HEK293 (cell line): ENCODE measurements around the gene AKR1A1.
A peak's percentile ranks its signal among the peaks of the same experiment; 100 is the strongest.

Source experiments
- CTCF ChIA-PET: fragments of 350-600 bp; formaldehyde crosslinking; extraction: SDS; loops from one replicate; lab custom pipeline; 2021; ENCODE audit warnings: antibody characterized with exemption; lab: Yijun Ruan, JAX
- POLR2A ChIA-PET: fragments of 300-600 bp; formaldehyde crosslinking; extraction: SDS; loops from one replicate; lab custom pipeline; 2020; ENCODE audit warnings: antibody characterized with exemption, inconsistent platforms; lab: Yijun Ruan, JAX
- H3K27ac ChIP-seq: fragments of 200-500 bp; sonication (Bioruptor generic); 2 replicates; pipeline ENCODE4 v1.5.1; 2014; ENCODE audit warnings: low read depth, low read length, control low read depth, inconsistent platforms; ENCODE audit errors: extremely low read depth
- H3K36me3 ChIP-seq, 2 experiments: fragments of 200-500 bp in 1 of 2; sonication (Bioruptor generic) in 1 of 2; 1 replicate in 1 of 2; 2 replicates in 1 of 2; pipeline ENCODE4 v1.5.1; 2014 to 2017; ENCODE audit warnings: inconsistent platforms in 2 of 2, low read length in 2 of 2; ENCODE audit not compliant: control insufficient read depth in 2 of 2, insufficient read depth in 1 of 2
- H3K4me1 ChIP-seq: fragments of 200-500 bp; sonication (Bioruptor generic); 2 replicates; pipeline ENCODE4 v1.5.1; 2014; ENCODE audit warnings: mild to moderate bottlenecking, low read length, inconsistent platforms; ENCODE audit not compliant: control insufficient read depth, insufficient read depth
- H3K4me3 ChIP-seq: 2 replicates; pipeline ENCODE4 v1.5.1; 2011; ENCODE audit warnings: low read depth, mild to moderate bottlenecking, control low read depth, low read length, moderate library complexity
- H3K9me3 ChIP-seq: fragments of 200-500 bp; sonication (Bioruptor generic); 2 replicates; pipeline ENCODE4 v1.5.1; 2014; ENCODE audit warnings: low read depth, low read length, inconsistent platforms; ENCODE audit not compliant: control insufficient read depth, insufficient read depth
- GLI4 ChIP-seq: fragments of 450-650 bp; formaldehyde crosslinking; IDR thresholded peaks from 2 replicates; pipeline ENCODE4 v1.5.1; 2016; ENCODE audit warnings: missing biosample characterization, missing genetic modification characterization
- GLIS2 ChIP-seq: fragments of 450-650 bp; formaldehyde crosslinking; IDR thresholded peaks from 2 replicates; pipeline ENCODE4 v1.5.1; 2016; ENCODE audit warnings: missing biosample characterization, missing genetic modification characterization
- HOXA7 ChIP-seq: sonication (generic); formaldehyde crosslinking; IDR thresholded peaks from 2 replicates; pipeline ENCODE4 v1.8.1; 2022; ENCODE audit warnings: missing genetic modification reagents, borderline replicate concordance
- HOXC10 ChIP-seq: sonication (generic); formaldehyde crosslinking; IDR thresholded peaks from 2 replicates; pipeline ENCODE4 v1.8.1; 2023; ENCODE audit warnings: mild to moderate bottlenecking, missing genetic modification reagents
- SP2 ChIP-seq: fragments of 450-650 bp; formaldehyde crosslinking; IDR thresholded peaks from 2 replicates; pipeline ENCODE4 v1.5.1; 2016; ENCODE audit warnings: missing biosample characterization, missing genetic modification characterization
- SP3 ChIP-seq: fragments of 450-650 bp; formaldehyde crosslinking; IDR thresholded peaks from 2 replicates; pipeline ENCODE4 v1.5.1; 2016; ENCODE audit warnings: missing biosample characterization, missing genetic modification characterization
- WT1 ChIP-seq: fragments of 450-650 bp; formaldehyde crosslinking; IDR thresholded peaks from 2 replicates; pipeline ENCODE4 v1.5.1; 2016; ENCODE audit warnings: missing biosample characterization, missing genetic modification characterization
- YY2 ChIP-seq: fragments of 450-650 bp; formaldehyde crosslinking; IDR thresholded peaks from 2 replicates; pipeline ENCODE4 v1.5.1; 2016; ENCODE audit warnings: missing biosample characterization, missing genetic modification characterization
- ZFP41 ChIP-seq: fragments of 450-650 bp; formaldehyde crosslinking; IDR thresholded peaks from 2 replicates; pipeline ENCODE4 v1.5.1; 2016; ENCODE audit warnings: missing biosample characterization, missing genetic modification characterization, borderline replicate concordance
- ZIC2 ChIP-seq: fragments of 450-650 bp; formaldehyde crosslinking; IDR thresholded peaks from 2 replicates; pipeline ENCODE4 v1.5.1; 2016; ENCODE audit warnings: missing biosample characterization, missing genetic modification characterization
- ZNF169 ChIP-seq: fragments of 450-650 bp; formaldehyde crosslinking; IDR thresholded peaks from 2 replicates; pipeline ENCODE4 v1.5.1; 2016; ENCODE audit warnings: missing biosample characterization, missing genetic modification characterization
- ZNF174 ChIP-seq: fragments of 450-650 bp; formaldehyde crosslinking; IDR thresholded peaks from 2 replicates; pipeline ENCODE4 v1.5.0; 2017; ENCODE audit warnings: missing biosample characterization, mild to moderate bottlenecking, missing genetic modification characterization
- ZNF184 ChIP-seq: fragments of 450-650 bp; IDR thresholded peaks from 2 replicates; pipeline ENCODE4 v1.5.1; 2018; ENCODE audit warnings: missing biosample characterization, mild to moderate bottlenecking, missing genetic modification characterization
- ZNF2 ChIP-seq: fragments of 450-650 bp; formaldehyde crosslinking; IDR thresholded peaks from 2 replicates; pipeline ENCODE4 v1.5.1; 2016; ENCODE audit warnings: missing biosample characterization, missing genetic modification characterization
- ZNF214 ChIP-seq: fragments of 450-650 bp; formaldehyde crosslinking; IDR thresholded peaks from 2 replicates; pipeline ENCODE4 v1.5.1; 2017; ENCODE audit warnings: missing biosample characterization, mild to moderate bottlenecking, missing genetic modification characterization, borderline replicate concordance
- ZNF221 ChIP-seq: fragments of 450-650 bp; formaldehyde crosslinking; IDR thresholded peaks from 2 replicates; pipeline ENCODE4 v1.5.1; 2017; ENCODE audit warnings: missing biosample characterization, missing genetic modification characterization, borderline replicate concordance
- ZNF248 ChIP-seq: fragments of 450-650 bp; formaldehyde crosslinking; IDR thresholded peaks from 2 replicates; pipeline ENCODE4 v1.5.1; 2017; ENCODE audit warnings: missing biosample characterization, missing genetic modification characterization
- ZNF311 ChIP-seq: fragments of 450-650 bp; formaldehyde crosslinking; IDR thresholded peaks from 2 replicates; pipeline ENCODE4 v1.5.1; 2017; ENCODE audit warnings: missing biosample characterization, missing genetic modification characterization, borderline replicate concordance
- ZNF341 ChIP-seq: fragments of 450-650 bp; formaldehyde crosslinking; IDR thresholded peaks from 2 replicates; pipeline ENCODE4; 2016; ENCODE audit warnings: low read depth, missing biosample characterization, missing genetic modification characterization
- ZNF416 ChIP-seq: fragments of 450-650 bp; formaldehyde crosslinking; IDR thresholded peaks from 2 replicates; pipeline ENCODE4 v1.5.1; 2016; ENCODE audit warnings: missing biosample characterization, missing genetic modification characterization
- ZNF426 ChIP-seq: fragments of 450-650 bp; formaldehyde crosslinking; IDR thresholded peaks from 2 replicates; pipeline ENCODE4 v1.5.1; 2017; ENCODE audit warnings: missing biosample characterization, missing genetic modification characterization, mild to moderate bottlenecking, inconsistent platforms, moderate library complexity
- ZNF473 ChIP-seq: fragments of 450-650 bp; formaldehyde crosslinking; IDR thresholded peaks from 2 replicates; pipeline ENCODE4 v1.5.1; 2017; ENCODE audit warnings: missing biosample characterization, missing genetic modification characterization
- ZNF548 ChIP-seq: fragments of 450-650 bp; formaldehyde crosslinking; IDR thresholded peaks from 2 replicates; pipeline ENCODE4 v1.5.1; 2016; ENCODE audit warnings: missing biosample characterization, missing genetic modification characterization
- ZNF585B ChIP-seq: fragments of 450-650 bp; formaldehyde crosslinking; IDR thresholded peaks from 2 replicates; pipeline ENCODE4 v1.5.1; 2016; ENCODE audit warnings: missing biosample characterization, missing genetic modification characterization
- ZNF660 ChIP-seq: fragments of 450-650 bp; IDR thresholded peaks from 2 replicates; pipeline ENCODE4 v1.5.1; 2018; ENCODE audit warnings: missing biosample characterization, mild to moderate bottlenecking, missing genetic modification characterization
- ZNF768 ChIP-seq: fragments of 450-650 bp; formaldehyde crosslinking; IDR thresholded peaks from 2 replicates; pipeline ENCODE4 v1.5.1; 2018; ENCODE audit warnings: missing biosample characterization, mild to moderate bottlenecking, missing genetic modification characterization
- ZNF837 ChIP-seq: fragments of 450-650 bp; formaldehyde crosslinking; IDR thresholded peaks from 2 replicates; pipeline ENCODE4 v1.5.1; 2016; ENCODE audit warnings: missing biosample characterization, missing genetic modification characterization
- TF ChIP-seq, protein P1 (sequence below): fragments of 450-650 bp; formaldehyde crosslinking; IDR thresholded peaks from 2 replicates; pipeline ENCODE4 v1.5.1; 2016; ENCODE audit warnings: missing biosample characterization, missing genetic modification characterization
- TF ChIP-seq, protein P2 (sequence below): fragments of 450-650 bp; formaldehyde crosslinking; IDR thresholded peaks from 2 replicates; pipeline ENCODE4 v1.5.1; 2016; ENCODE audit warnings: missing biosample characterization, missing genetic modification characterization
- TF ChIP-seq, protein P3 (sequence below): fragments of 450-650 bp; formaldehyde crosslinking; IDR thresholded peaks from 2 replicates; pipeline ENCODE4 v1.5.1; 2016; ENCODE audit warnings: missing biosample characterization, missing genetic modification characterization
- TF ChIP-seq, protein P4 (sequence below): fragments of 450-650 bp; formaldehyde crosslinking; IDR thresholded peaks from 2 replicates; pipeline ENCODE4 v1.5.1; 2016; ENCODE audit warnings: missing biosample characterization, missing genetic modification characterization
- TF ChIP-seq, protein P5 (sequence below): IDR thresholded peaks from 2 replicates; pipeline ENCODE4 v1.6.1; 2011; ENCODE audit warnings: mild to moderate bottlenecking, low read depth, low read length, borderline replicate concordance

AKR1A1 gene

DNA sequence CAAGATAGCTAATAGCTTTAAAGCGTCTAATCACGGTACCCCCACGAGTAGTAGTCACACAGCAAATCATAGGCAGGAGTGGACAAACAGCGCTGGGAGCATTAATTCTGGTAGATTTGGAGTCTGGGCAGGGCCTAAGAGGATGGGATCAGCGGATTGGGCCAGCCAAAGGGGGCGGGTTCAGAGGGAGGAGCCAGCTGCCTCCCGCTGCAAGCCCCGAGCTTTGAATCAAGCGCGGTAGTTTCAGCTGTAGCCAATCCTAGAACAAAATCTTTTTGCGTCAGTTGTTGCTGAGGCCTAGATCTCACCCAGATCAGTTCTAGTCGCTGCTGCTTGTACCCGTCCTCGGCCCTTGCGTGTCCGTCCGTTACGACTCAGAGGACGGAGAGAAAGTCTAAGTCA lies 32.6 kb downstream of the AKR1A1 start:
- CTCF ChIA-PET = interaction anchor here (0.6 to 9.6 kb wide), 4 partner anchors 13 to 70 kb away, joined by 3 to 71 read pairs (median 4); no protein-coding TSS in a partner anchor
- H3K9me3 ChIP-seq = no peaks in the 10 kb centered on the region

DNA sequence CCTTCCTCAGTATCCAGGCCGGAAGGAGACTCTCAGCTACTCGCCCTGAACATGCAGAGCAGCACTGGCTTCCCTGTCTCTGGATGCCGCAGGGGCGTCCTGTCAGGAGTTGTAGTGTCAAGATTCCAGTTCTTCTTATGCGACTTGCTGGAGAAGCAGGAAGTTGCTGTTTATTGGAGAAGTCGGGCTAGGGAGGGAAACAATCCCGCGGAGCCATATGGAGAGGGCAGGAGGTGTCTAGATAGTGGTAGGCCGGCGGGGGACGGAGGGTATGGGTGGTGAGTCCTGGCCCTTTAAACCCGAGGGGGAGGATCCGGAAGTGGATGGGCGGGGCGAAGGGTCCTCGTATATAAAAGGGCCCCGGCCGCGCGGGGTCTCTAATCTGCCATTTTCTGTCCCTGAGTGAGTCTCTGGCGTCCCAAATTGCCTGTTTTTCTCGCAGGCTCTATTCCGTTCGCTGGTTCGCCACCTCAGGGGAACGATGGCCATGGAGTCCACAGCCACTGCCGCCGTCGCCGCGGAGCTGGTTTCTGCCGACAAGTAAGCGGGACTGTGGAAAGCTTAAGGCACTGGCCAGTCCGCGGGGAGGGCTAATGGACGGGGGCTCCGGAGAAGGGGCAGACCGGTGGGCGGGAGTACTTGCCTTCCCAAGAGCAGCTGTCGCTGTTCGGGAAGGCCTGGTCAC lies 33.2 kb downstream of the AKR1A1 start, which contains the start of gene NASP:
NASP (plus strand) TSS at position 376 of the 685 bp plus-strand sequence; CDS start at position 482, 106 bp downstream.
- CTCF ChIA-PET = interaction anchor here (0.6 to 9.6 kb wide), 4 partner anchors 13 to 71 kb away, joined by 3 to 71 read pairs (median 4); no protein-coding TSS in a partner anchor
- peaks cover 0 to 19% of the 10 kb centered on the region in 2 experiments; a peak in 2 of 3 replicates for H3K36me3 ChIP-seq
- H3K27ac ChIP-seq = peak within 1 kb of the TSS; percentile 90
- H3K4me1 ChIP-seq = no peaks in the 10 kb centered on the region
- POLR2A ChIA-PET = interaction anchor here (0.5 to 3.2 kb wide), 27 partner anchors 10 to 1231 kb away, joined by 3 to 56 read pairs (median 4); partner anchors contain the start of genes AKR1A1, CCDC163, GPBP1L1 and MMACHC
- no peaks in the 10 kb centered on the region for H3K9me3 ChIP-seq
- peak within 1 kb of the TSS; percentile 79 for H3K4me3 ChIP-seq
- TF ChIP-seq, protein P1, sequence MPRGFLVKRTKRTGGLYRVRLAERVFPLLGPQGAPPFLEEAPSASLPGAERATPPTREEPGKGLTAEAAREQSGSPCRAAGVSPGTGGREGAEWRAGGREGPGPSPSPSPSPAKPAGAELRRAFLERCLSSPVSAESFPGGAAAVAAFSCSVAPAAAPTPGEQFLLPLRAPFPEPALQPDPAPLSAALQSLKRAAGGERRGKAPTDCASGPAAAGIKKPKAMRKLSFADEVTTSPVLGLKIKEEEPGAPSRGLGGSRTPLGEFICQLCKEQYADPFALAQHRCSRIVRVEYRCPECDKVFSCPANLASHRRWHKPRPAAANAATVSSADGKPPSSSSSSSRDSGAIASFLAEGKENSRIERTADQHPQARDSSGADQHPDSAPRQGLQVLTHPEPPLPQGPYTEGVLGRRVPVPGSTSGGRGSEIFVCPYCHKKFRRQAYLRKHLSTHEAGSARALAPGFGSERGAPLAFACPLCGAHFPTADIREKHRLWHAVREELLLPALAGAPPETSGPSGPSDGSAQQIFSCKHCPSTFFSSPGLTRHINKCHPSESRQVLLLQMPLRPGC = no peak
- TF ChIP-seq ZNF214 (no peak), ZNF837 (tag by site-specific recombination) (no peak), ZNF426 (tag by site-specific recombination) (no peak), ZNF341 (tag by site-specific recombination) (peak; percentile 53), YY2 (tag by site-specific recombination) (peak; percentile 86), ZNF174 (no peak), ZNF660 (tag by site-specific recombination) (peak; percentile 32), ZNF768 (tag by site-specific recombination) (no peak), GLIS2 (tag by site-specific recombination) (peak; percentile 72), ZNF248 (tag by site-specific recombination) (no peak), SP3 (peak; percentile 86), ZNF416 (tag by site-specific recombination) (no peak), ZFP41 (no peak), ZNF169 (tag by site-specific recombination) (no peak), ZNF585B (no peak), ZNF2 (tag by site-specific recombination) (peak; percentile 94), ZNF548 (no peak), WT1 (peak; percentile 44; the same call in 1 of the 2 replicates), ZNF311 (tag by site-specific recombination) (no peak), ZNF184 (no peak)
- TF ChIP-seq, protein P2, sequence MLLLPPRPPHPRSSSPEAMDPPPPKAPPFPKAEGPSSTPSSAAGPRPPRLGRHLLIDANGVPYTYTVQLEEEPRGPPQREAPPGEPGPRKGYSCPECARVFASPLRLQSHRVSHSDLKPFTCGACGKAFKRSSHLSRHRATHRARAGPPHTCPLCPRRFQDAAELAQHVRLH = no peak
- TF ChIP-seq, protein P3, sequence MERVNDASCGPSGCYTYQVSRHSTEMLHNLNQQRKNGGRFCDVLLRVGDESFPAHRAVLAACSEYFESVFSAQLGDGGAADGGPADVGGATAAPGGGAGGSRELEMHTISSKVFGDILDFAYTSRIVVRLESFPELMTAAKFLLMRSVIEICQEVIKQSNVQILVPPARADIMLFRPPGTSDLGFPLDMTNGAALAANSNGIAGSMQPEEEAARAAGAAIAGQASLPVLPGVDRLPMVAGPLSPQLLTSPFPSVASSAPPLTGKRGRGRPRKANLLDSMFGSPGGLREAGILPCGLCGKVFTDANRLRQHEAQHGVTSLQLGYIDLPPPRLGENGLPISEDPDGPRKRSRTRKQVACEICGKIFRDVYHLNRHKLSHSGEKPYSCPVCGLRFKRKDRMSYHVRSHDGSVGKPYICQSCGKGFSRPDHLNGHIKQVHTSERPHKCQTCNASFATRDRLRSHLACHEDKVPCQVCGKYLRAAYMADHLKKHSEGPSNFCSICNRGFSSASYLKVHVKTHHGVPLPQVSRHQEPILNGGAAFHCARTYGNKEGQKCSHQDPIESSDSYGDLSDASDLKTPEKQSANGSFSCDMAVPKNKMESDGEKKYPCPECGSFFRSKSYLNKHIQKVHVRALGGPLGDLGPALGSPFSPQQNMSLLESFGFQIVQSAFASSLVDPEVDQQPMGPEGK (tag by site-specific recombination) = peak; percentile 98
- TF ChIP-seq, protein P4, sequence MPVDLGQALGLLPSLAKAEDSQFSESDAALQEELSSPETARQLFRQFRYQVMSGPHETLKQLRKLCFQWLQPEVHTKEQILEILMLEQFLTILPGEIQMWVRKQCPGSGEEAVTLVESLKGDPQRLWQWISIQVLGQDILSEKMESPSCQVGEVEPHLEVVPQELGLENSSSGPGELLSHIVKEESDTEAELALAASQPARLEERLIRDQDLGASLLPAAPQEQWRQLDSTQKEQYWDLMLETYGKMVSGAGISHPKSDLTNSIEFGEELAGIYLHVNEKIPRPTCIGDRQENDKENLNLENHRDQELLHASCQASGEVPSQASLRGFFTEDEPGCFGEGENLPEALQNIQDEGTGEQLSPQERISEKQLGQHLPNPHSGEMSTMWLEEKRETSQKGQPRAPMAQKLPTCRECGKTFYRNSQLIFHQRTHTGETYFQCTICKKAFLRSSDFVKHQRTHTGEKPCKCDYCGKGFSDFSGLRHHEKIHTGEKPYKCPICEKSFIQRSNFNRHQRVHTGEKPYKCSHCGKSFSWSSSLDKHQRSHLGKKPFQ (tag by site-specific recombination) = no peak

More for the DNA sequence above, 32.6 kb downstream of the AKR1A1 start:
- Histone ChIP-seq H3K36me3 (peaks cover 0 to 15% of the 10 kb centered on the region in 2 experiments; a peak in 2 of 3 replicates), H3K4me3 (peak overlapping the region; percentile 79), H3K27ac (peak overlapping the region; percentile 90; the same call in 1 of the 2 replicates), H3K4me1 (no peaks in the 10 kb centered on the region)
- POLR2A ChIA-PET = interaction anchor here (0.5 to 3.2 kb wide), 19 partner anchors 9 to 1230 kb away, joined by 3 to 56 read pairs (median 4); partner anchors contain the start of genes AKR1A1, CCDC163, GPBP1L1 and MMACHC
- no peak for TF ChIP-seq ZNF473
- TF ChIP-seq ZNF221 = no peak
- TF ChIP-seq ZNF660 (tag by site-specific recombination) = no peak
- TF ChIP-seq HOXA7 (CRISPR knock-in tag) = no peak
- 0 out of 2 replicates have a peak, but pooled peaks have one; percentile 53 for TF ChIP-seq HOXC10
- peak; percentile 56 for TF ChIP-seq SP2 (tag by site-specific recombination)
- TF ChIP-seq, protein P5, sequence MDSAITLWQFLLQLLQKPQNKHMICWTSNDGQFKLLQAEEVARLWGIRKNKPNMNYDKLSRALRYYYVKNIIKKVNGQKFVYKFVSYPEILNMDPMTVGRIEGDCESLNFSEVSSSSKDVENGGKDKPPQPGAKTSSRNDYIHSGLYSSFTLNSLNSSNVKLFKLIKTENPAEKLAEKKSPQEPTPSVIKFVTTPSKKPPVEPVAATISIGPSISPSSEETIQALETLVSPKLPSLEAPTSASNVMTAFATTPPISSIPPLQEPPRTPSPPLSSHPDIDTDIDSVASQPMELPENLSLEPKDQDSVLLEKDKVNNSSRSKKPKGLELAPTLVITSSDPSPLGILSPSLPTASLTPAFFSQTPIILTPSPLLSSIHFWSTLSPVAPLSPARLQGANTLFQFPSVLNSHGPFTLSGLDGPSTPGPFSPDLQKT = no peak
- no peak for TF ChIP-seq GLI4 (tag by site-specific recombination)
- TF ChIP-seq ZIC2 = no peak
